Measurements from ENCODE around the gene KLHL42.

Gene KLHL42

GRCh38 chr12:27778206-27778605 lies 1.8 kb upstream of the KLHL42 start:
- no peak for DNase-seq
- intact Hi-C loops (cut with DNase I), result loop anchor here (5.0 kb wide), 1 partner anchor 66 kb away; the partner anchor contains the start of gene MRPS35

DNA sequence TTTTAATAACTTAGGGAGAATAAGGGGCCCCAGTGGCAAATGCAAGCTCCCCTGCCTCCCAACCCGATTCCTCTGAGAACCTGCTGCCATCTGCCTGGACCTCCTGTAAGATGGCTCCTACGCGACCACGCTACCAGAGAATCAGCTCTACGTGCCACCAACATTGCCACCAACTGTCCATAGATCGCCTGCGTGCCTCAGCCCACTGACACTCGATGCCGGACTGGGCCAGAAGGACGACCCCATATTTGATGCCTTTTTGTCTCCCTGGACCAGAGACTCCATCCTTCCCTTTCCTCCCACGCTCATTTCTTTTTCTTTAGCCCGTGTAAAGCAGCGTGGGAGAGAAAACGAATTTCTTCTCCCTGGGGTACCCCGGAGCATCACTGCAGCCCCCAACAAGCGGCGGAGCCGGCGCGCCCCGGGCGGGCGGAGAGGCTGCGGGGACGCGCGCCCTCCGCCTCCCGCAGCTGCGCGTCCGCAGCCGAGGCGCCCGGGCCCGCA lies 565 bp upstream of the KLHL42 start:
- intact Hi-C loops (cut with DNase I), result loop anchor here (5.0 kb wide), 1 partner anchor 67 kb away; the partner anchor contains the start of gene MRPS35
- DNase-seq, result peak; percentile 17 to 77 (median 48)

GRCh38 chr12:27780612-27781408 lies 777 bp downstream of the KLHL42 start:
- intact Hi-C loops (cut with DNase I), result no loop called here
- DNase-seq, result peak in 17 of 42 donors; percentile 10 to 58 (median 30)

DNA sequence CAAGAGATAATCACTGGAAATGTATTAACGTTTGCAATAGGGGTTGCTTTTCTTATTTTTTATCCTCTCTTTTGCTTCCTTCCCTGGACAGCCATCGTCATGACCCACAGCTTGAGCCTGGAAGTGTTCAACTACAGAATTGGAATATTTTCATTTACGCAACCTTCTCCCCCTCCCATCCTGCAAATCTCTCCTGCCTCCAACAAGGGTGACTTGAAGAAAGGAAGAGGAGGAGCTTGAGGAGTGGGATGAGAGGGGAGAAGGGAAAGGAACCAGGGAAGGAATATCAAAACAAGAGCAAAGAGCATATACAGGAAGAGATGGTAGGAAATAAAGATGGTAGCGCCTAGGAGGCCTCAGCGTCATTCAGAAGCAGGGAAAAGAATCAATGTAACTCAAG lies 1.6 kb downstream of the KLHL42 start:
- DNase-seq, result no peak
- intact Hi-C loops (cut with DNase I), result no loop called here

- no peak for DNase-seq
- intact Hi-C loops (cut with DNase I), result no loop called here
Observed at GRCh38 chr12:27782481-27782880, 2.4 kb downstream of the KLHL42 start.

DNA sequence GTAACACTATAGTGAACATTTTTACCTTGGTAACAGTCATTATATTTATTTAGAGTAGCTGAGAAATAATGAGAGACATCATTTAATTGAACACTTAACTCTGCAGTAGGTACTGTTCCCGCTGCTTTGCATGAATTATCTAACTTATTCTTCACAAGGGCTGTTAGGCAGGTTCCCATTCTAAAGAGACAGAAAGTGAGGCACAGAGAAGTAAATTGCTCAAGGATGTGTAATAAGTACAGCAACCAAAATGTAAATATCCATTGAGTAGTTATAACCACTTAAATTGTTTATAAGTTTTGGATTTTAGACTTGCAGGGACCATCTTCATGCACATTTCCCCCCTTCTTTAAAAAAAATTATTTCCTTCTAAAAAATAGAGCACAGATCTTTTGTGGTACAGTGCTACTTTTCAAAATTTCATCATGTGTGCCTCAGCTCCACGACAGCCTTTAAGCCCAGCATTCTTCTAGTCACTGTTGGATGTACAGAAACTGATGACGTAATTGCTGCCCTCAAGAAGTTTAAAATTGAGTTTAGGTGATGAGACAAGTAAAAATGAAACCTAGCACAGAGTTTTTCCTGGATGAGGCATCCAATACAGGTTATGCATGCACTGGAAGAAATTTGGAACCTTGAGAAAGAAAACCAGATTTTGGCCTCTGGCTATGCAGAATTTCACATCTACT lies 6.0 kb downstream of the KLHL42 start:
- intact Hi-C loops (cut with DNase I), result no loop called here
- DNase-seq, result no peak

DNA sequence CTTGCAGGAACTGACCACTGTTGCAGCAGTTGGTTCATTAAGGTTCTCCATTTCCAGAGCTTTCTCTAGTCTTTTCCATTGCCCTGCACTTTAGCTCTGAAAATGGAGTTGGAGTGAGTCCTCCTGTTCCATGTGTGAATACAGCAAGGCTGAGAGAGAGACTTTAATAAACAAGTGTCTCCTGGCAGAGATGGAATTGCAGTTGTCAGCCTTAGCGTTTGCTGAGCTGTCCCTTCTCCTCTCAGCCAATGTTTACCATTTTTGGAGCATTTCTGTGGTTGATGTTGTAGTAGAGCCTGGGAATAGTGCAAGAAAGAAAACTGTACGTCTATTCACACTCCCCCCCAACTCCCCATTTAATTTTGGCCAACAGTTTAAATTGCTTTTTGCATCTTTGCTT lies 7.5 kb downstream of the KLHL42 start:
- no peak for DNase-seq
- intact Hi-C loops (cut with DNase I), result no loop called here

- intact Hi-C loops (cut with DNase I), result no loop called here
- no peak for DNase-seq
Observed at GRCh38 chr12:27790179-27790578, 10.1 kb downstream of the KLHL42 start.

GRCh38 chr12:27794818-27795584 lies 15.0 kb downstream of the KLHL42 start:
- no peak for DNase-seq
- intact Hi-C loops (cut with DNase I), result no loop called here

DNA sequence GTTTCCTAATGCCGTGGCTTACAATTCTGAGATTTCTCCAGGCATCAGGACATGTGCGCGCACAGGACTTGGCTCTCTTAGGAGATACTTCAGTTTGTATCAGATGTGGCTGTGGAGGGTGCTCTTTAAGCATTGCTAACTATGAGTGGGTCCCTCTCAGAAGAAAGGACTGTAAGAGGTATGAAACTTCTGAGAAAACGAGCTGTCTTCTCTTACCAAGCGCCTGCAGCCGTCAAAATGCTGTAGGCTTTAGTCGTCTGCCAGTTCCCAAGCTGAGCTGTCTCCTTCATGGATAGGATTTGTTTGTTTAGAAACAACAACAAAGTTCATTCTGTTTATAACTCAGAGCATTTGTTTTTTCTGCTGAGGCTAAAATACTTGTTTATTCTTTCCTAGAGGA lies 16.1 kb downstream of the KLHL42 start:
- no peak for DNase-seq
- intact Hi-C loops (cut with DNase I), result no loop called here

GRCh38 chr12:27797301-27798025 lies 17.4 kb downstream of the KLHL42 start:
- intact Hi-C loops (cut with DNase I), result no loop called here
- DNase-seq, result peak in 16 of 42 donors; percentile 15 to 71 (median 35)

- DNase-seq, result no peak
- intact Hi-C loops (cut with DNase I), result no loop called here
Observed at GRCh38 chr12:27800819-27801218, 20.8 kb downstream of the KLHL42 start.

GRCh38 chr12:27801630-27802029 lies 21.6 kb downstream of the KLHL42 start:
- intact Hi-C loops (cut with DNase I), result no loop called here
- DNase-seq, result no peak

DNA sequence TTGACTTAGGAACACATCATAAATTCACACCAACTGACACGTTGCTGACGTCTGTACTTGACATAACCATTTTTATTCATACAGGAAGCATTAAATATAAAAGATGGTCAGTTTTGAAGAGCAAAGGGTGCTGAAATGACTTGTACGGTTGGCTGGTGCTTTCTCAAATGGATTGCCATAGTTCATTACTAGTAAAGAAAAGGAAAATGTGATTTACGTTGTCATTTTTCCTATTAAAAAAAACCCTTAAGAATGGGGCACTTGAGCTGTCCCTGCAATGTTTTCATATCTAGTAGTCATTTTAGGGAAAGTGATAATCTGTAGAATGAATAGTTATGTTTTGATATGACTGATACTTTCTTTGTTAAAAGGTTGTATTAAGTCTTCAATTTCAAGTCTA lies 22.5 kb downstream of the KLHL42 start:
- intact Hi-C loops (cut with DNase I), result no loop called here
- DNase-seq, result no peak

- intact Hi-C loops (cut with DNase I), result no loop called here
- DNase-seq, result no peak
Observed at GRCh38 chr12:27802936-27803335, 22.9 kb downstream of the KLHL42 start.

DNA sequence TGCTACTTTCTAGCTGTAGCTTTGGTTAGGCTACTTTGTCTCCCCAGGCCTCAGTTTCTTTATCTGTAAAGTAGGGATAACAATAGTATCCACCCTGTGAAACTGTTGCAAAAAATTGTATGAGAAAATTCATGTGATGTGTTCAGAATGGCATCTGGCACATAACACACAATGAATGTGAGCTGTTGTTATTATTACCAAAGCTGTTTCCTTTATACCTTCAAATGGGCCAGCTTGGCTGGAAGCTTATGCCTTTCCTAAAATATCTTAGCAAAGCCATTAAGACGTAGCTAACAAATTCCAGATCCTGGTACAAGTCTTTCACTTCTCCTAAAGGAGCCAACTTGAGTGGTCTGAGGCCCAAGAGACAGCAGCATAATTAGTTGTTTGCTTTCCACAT lies 25.2 kb downstream of the KLHL42 start:
- no peak for DNase-seq
- intact Hi-C loops (cut with DNase I), result no loop called here

DNA sequence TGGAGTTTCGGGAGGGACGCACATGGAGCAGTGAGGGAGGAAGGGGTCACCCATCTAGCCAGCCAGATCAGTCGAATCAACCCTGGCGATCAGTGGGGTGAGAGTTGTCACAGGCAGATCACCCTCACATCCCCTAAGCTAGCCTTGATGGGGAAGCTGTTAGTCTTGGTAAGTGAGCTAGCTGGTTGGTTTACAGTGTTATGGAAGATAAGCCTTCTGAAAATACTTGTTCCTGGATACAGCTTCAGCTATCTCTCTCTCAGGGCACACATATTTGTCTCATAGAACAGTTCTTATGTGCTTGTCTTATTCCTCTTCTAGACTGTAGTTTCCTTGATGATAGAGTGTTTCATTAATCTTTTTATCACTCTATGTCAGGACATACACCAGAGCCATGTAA lies 26.2 kb downstream of the KLHL42 start:
- intact Hi-C loops (cut with DNase I), result no loop called here
- no peak for DNase-seq

DNA sequence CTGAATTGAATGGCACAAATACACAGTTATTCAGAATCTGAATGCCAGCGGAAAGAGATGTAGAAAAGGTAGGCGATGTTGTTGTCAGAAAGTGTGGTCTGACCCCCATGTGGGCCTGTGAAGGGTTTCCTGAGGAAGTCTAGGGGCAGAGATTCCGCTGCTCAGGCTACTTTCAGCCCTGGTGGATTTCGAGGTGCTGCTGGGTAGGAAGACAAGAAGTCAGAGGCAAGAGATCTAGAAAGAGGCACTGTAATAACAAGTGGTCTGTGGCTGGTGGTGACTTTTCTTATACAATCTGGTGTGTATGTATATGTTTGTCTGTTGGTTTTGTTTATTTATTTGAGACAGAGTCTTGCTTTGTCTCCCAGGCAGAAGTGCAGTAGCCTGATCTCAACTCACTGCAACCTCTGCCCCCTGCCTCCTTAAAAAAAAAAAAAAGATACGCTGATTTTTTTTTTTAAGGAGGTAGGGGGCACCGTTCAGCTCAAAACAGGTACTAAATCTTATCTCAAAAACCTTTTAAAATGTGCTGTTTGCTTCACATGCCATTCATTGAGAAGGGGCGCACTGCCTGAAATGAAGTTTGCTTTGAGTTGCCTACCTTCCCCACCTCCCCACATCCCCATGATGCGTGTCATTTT lies 27.1 kb downstream of the KLHL42 start:
- DNase-seq, result no peak
- intact Hi-C loops (cut with DNase I), result no loop called here

- no peak for DNase-seq
- intact Hi-C loops (cut with DNase I), result no loop called here
Observed at GRCh38 chr12:27808841-27809240, 28.8 kb downstream of the KLHL42 start.

Measured in head of caudate nucleus (tissue), 42 donors.